Caco-2 (cell line): ENCODE data around the gene EXOC3. TPM values are rescaled to one million over a fixed set of nuclear protein-coding genes. Genes with fewer than 3 reads are reported as not detected.

Experiments used
- BruUV-seq: library from RNA; stranded (reverse); fragments of 400-500 nt; replicated peaks from 2 replicates; lab custom pipeline; 2021; lab: Mats Ljungman, UMichigan
- CTCF ChIA-PET: fragments of 300-600 bp; sonication (Branson Sonifier 250); formaldehyde crosslinking; loops from one replicate; lab custom pipeline; 2022; ENCODE audit warnings: antibody characterized with exemption; lab: Charles Lee
- POLR2A ChIA-PET: fragments of 300-600 bp; sonication (Branson Sonifier 250); formaldehyde crosslinking; loops from one replicate; lab custom pipeline; 2022; ENCODE audit warnings: antibody characterized with exemption; lab: Charles Lee
- DNase-seq, 2 experiments: peaks; one replicate each; pipeline versions ENCODE4 v3.0.0 to v3.0.0-alpha.2; 2020 to 2022
- H3K27me3 ChIP-seq: replicated peaks from 2 replicates; pipeline ENCODE4 v1.6.0; 2011; ENCODE audit warnings: low read length; ENCODE audit not compliant: control insufficient read depth, insufficient read depth
- H3K36me3 ChIP-seq: 2 replicates; pipeline ENCODE4 v1.5.1; 2011; ENCODE audit warnings: low read length; ENCODE audit not compliant: control insufficient read depth, insufficient read depth
- H3K4me1 ChIP-seq: fragments of 250-450 bp; sonication (Bioruptor Pico); 2 replicates; pipeline ENCODE4 v1.5.1; 2020; ENCODE audit warnings: mild to moderate bottlenecking
- H3K4me3 ChIP-seq: 2 replicates; pipeline ENCODE4 v1.5.1; 2011; ENCODE audit warnings: low read depth, mild to moderate bottlenecking, control low read depth, low read length
- H3K9me3 ChIP-seq: fragments of 250-450 bp; sonication (Bioruptor Pico); 2 replicates; pipeline ENCODE4 v1.5.1; 2020; ENCODE audit warnings: mild to moderate bottlenecking, moderate library complexity
- H3K27ac Mint-ChIP-seq: one replicate; pipeline ENCODE4 v1.8.0; 2022; ENCODE audit warnings: mixed read lengths; ENCODE audit not compliant: unreplicated experiment
- H3K27me3 Mint-ChIP-seq: one replicate; pipeline ENCODE4 v1.8.0; 2022; ENCODE audit warnings: mixed read lengths; ENCODE audit not compliant: insufficient read depth, unreplicated experiment
- H3K36me3 Mint-ChIP-seq: one replicate; pipeline ENCODE4 v1.8.0; 2022; ENCODE audit warnings: mild to moderate bottlenecking, mixed read lengths; ENCODE audit not compliant: insufficient read depth, unreplicated experiment
- H3K4me1 Mint-ChIP-seq: one replicate; pipeline ENCODE4 v1.8.0; 2022; ENCODE audit warnings: low read depth, mixed read lengths; ENCODE audit not compliant: unreplicated experiment
- H3K4me3 Mint-ChIP-seq: one replicate; pipeline ENCODE4 v1.8.0; 2022; ENCODE audit warnings: mild to moderate bottlenecking, moderate library complexity, mixed read lengths; ENCODE audit not compliant: unreplicated experiment
- H3K9me3 Mint-ChIP-seq: one replicate; pipeline ENCODE4 v1.8.0; 2022; ENCODE audit warnings: mixed read lengths; ENCODE audit not compliant: unreplicated experiment
- CTCF ChIP-seq, 2 experiments: fragments of 200-600 bp in 1 of 2; IDR thresholded peaks; 1 replicate in 1 of 2; 2 replicates in 1 of 2; pipeline versions ENCODE4 v1.5.1 to v1.8.0; 2011 to 2022; ENCODE audit warnings: antibody characterized with exemption in 1 of 2, control low read depth in 1 of 2, inconsistent platforms in 1 of 2, low read depth in 1 of 2, low read length in 1 of 2, mild to moderate bottlenecking in 1 of 2, moderate library complexity in 1 of 2; ENCODE audit not compliant: insufficient read depth in 1 of 2, severe bottlenecking in 1 of 2, unreplicated experiment in 1 of 2
- intact Hi-C: fragments of 100-400 bp; cut with micrococcal nuclease; formaldehyde crosslinking; loops from one replicate; pipeline ENCODE4 v1.10.0; 2022; ENCODE audit not compliant: unreplicated experiment
- total RNA-seq: library from RNA; stranded (reverse); gene quantifications from 2 replicates; pipeline ENCODE4 v1.2.3, GENCODE V29; 2022

EXOC3 gene
- total RNA-seq, 1 experiment from 2014 or later: 44.5 TPM

- Mint-ChIP-seq H3K36me3 (no peaks in the 10 kb centered on the region), H3K4me3 (no peak overlapping the region), H3K4me1 (no peaks in the 10 kb centered on the region), H3K27me3 (peaks cover 11% of the 10 kb centered on the region), H3K9me3 (peaks cover 16% of the 10 kb centered on the region), H3K27ac (no peak overlapping the region)
- H3K9me3 ChIP-seq: no peaks in the 10 kb centered on the region
- H3K4me1 ChIP-seq: no peaks in the 10 kb centered on the region; the same call in 1 of the 2 replicates
- H3K4me3 ChIP-seq: no peak overlapping the region
- ChIA-PET POLR2A (no interaction called here), CTCF (no interaction called here)
- H3K27me3 ChIP-seq: no peaks in the 10 kb centered on the region
- no TSS peak for BruUV-seq
- no peak for DNase-seq
- no peaks in the 10 kb centered on the region for H3K36me3 ChIP-seq
- no peak for TF ChIP-seq CTCF (IDR thresholded peaks at IDR 0.05; ENCODE audit: insufficient read depth in 1 of 2, low read depth in 1 of 2, low read length in 1 of 2, severe bottlenecking in 1 of 2, unreplicated experiment in 1 of 2)
- intact Hi-C loops: no loop called here
These were observed 72.4 kb downstream of the EXOC3 start for GRCh38 chr5:515273-515836.

GRCh38 chr5:516338-516925, 73.5 kb downstream of the EXOC3 start:
- Mint-ChIP-seq H3K4me1 (no peaks in the 10 kb centered on the region), H3K36me3 (no peaks in the 10 kb centered on the region), H3K27ac (no peak overlapping the region), H3K27me3 (peaks cover 9% of the 10 kb centered on the region), H3K9me3 (peaks cover 16% of the 10 kb centered on the region), H3K4me3 (no peak overlapping the region)
- DNase-seq: no peak
- intact Hi-C loops: no loop called here
- H3K4me1 ChIP-seq: peaks cover 5% of the 10 kb centered on the region
- no peak overlapping the region for H3K4me3 ChIP-seq
- H3K27me3 ChIP-seq: no peaks in the 10 kb centered on the region
- H3K9me3 ChIP-seq: no peaks in the 10 kb centered on the region
- ChIA-PET CTCF (no interaction called here), POLR2A (no interaction called here)
- no peaks in the 10 kb centered on the region for H3K36me3 ChIP-seq
- BruUV-seq: no TSS peak
- no peak for TF ChIP-seq CTCF (IDR thresholded peaks at IDR 0.05; ENCODE audit: insufficient read depth in 1 of 2, low read depth in 1 of 2, low read length in 1 of 2, severe bottlenecking in 1 of 2, unreplicated experiment in 1 of 2)

Other genes starting within 250 kb of the EXOC3 start
- 10.5 TPM in 2 replicates for gene CCDC127, start 225.0 kb upstream of the EXOC3 start, total RNA-seq
- 140 and 157 TPM in 2 replicates for gene SDHA, start 224.9 kb upstream of the EXOC3 start, total RNA-seq
- 101 and 107 TPM in 2 replicates for gene PDCD6, start 171.5 kb upstream of the EXOC3 start, total RNA-seq
- gene AHRR, start 121.5 kb upstream of the EXOC3 start, total RNA-seq: 0.91 and 1.1 TPM in 2 replicates
- gene SLC9A3, start 81.3 kb downstream of the EXOC3 start, total RNA-seq: 3.4 and 3.7 TPM in 2 replicates
- gene CEP72, start 169.2 kb downstream of the EXOC3 start, total RNA-seq: 36.6 and 38.7 TPM in 2 replicates